Measurements from ENCODE around the gene OSGEP.

OSGEP gene

GRCh38 chr14:20469242-20469889, 14.8 kb upstream of the OSGEP start, which contains the start of gene PNP (continued):
- no peak for TF ChIP-seq ZNF473 (tag by site-specific recombination; IDR thresholded peaks at IDR 0.05)
- TF ChIP-seq ZNF114 (tag by site-specific recombination; IDR thresholded peaks at IDR 0.05) = no peak
- TF ChIP-seq BCL11B (tag by site-specific recombination; IDR thresholded peaks at IDR 0.05; ENCODE audit: low read depth) = no peak
- TF ChIP-seq PBX3 (CRISPR knock-in tag; IDR thresholded peaks at IDR 0.05) = 0 out of 2 replicates have a peak, but pooled peaks have one; percentile 72
- TF ChIP-seq ZNF266 (tag by site-specific recombination; IDR thresholded peaks at IDR 0.05; ENCODE audit: low read depth) = no peak
- peak; percentile 89 for TF ChIP-seq ZNF24 (tag by site-specific recombination; IDR thresholded peaks at IDR 0.05)
- TF ChIP-seq ZNF48 (tag by site-specific recombination; IDR thresholded peaks at IDR 0.05) = no peak
- TF ChIP-seq SETDB1 (IDR thresholded peaks at IDR 0.05; ENCODE audit: insufficient read length, low read length) = no peak
- no peak for TF ChIP-seq ZNF221 (tag by site-specific recombination; IDR thresholded peaks at IDR 0.05; ENCODE audit: borderline replicate concordance)
- TF ChIP-seq ZNF555 (tag by site-specific recombination; conservative IDR thresholded peaks at IDR 0.05) = no peak
- no peak for TF ChIP-seq ZNF214 (tag by site-specific recombination; IDR thresholded peaks at IDR 0.05; ENCODE audit: borderline replicate concordance)
- TF ChIP-seq ZNF292 (tag by site-specific recombination; IDR thresholded peaks at IDR 0.05; ENCODE audit: borderline replicate concordance, low read depth) = no peak
- TF ChIP-seq PRDM1 (tag by site-specific recombination; IDR thresholded peaks at IDR 0.05) = no peak
- peak; percentile 72 for TF ChIP-seq ZSCAN30 (tag by site-specific recombination; IDR thresholded peaks at IDR 0.05)
- TF ChIP-seq ZBTB49 (tag by site-specific recombination; IDR thresholded peaks at IDR 0.05; ENCODE audit: low read depth) = no peak
- peak; percentile 36; the same call in 1 of the 2 replicates for TF ChIP-seq KLF1 (tag by site-specific recombination; IDR thresholded peaks at IDR 0.05)
- peak; percentile 12; the same call in 1 of the 2 replicates for TF ChIP-seq ZNF341 (tag by site-specific recombination; IDR thresholded peaks at IDR 0.05; ENCODE audit: low read depth)
- no peak for TF ChIP-seq ZNF426 (tag by site-specific recombination; IDR thresholded peaks at IDR 0.05)
- TF ChIP-seq ZNF121 (tag by site-specific recombination; IDR thresholded peaks at IDR 0.05) = no peak; the same call in none of the 2 replicates
- no peak for TF ChIP-seq ELK4 (IDR thresholded peaks at IDR 0.05; ENCODE audit: borderline replicate concordance, low read depth, low read length)
- no peak for TF ChIP-seq ZNF654 (tag by site-specific recombination; IDR thresholded peaks at IDR 0.05; ENCODE audit: low read depth)
- no peak for TF ChIP-seq ZNF530 (tag by site-specific recombination; IDR thresholded peaks at IDR 0.05; ENCODE audit: low read depth)
- peak; percentile 60; the same call in 1 of the 2 replicates for TF ChIP-seq ZNF843 (tag by site-specific recombination; IDR thresholded peaks at IDR 0.05)
- no peak for TF ChIP-seq ZFHX2 (tag by site-specific recombination; conservative IDR thresholded peaks at IDR 0.05)
- TF ChIP-seq ZSCAN4 (tag by site-specific recombination; IDR thresholded peaks at IDR 0.05) = peak; percentile 64
- TF ChIP-seq ZNF280C (tag by site-specific recombination; IDR thresholded peaks at IDR 0.05) = no peak
- TF ChIP-seq ZSCAN5A (tag by site-specific recombination; IDR thresholded peaks at IDR 0.05) = peak; percentile 76
